Stimulated activated CD8-positive, alpha-beta memory T cell treated with anti-CD3 and anti-CD28 coated beads, Interleukin-12 subunit alpha, Interleukin-12 subunit beta, amount 100 ng/mL, for 1 hour (primary cell): ENCODE data around the gene BZW1.

ENCODE experiments used
- DNase-seq: peaks from one replicate; pipeline ENCODE4 v3.0.0-alpha.2; 2020; ENCODE audit warnings: low read depth

The BZW1 gene

GRCh38 chr2:200811333-200812121, at the start of gene BZW1:
BZW1 (plus strand) TSS chr2:200811910; CDS start chr2:200813218, 1,308 bp downstream.
- DNase-seq, result peak; percentile 95

GRCh38 chr2:200762127-200762526, 49.6 kb upstream of the BZW1 start:
- no peak for DNase-seq

- no peak for DNase-seq
These were observed 48.3 kb upstream of the BZW1 start for GRCh38 chr2:200763422-200763821.

- DNase-seq, result no peak
These were observed 46.4 kb upstream of the BZW1 start for GRCh38 chr2:200765139-200765951.

- DNase-seq, result no peak
These were observed 45.6 kb upstream of the BZW1 start for GRCh38 chr2:200765995-200766660.

GRCh38 chr2:200767111-200767885, 44.4 kb upstream of the BZW1 start:
- no peak for DNase-seq

GRCh38 chr2:200770847-200771246, 40.9 kb upstream of the BZW1 start:
- DNase-seq, result no peak

GRCh38 chr2:200772620-200773019, 39.1 kb upstream of the BZW1 start:
- DNase-seq, result no peak

GRCh38 chr2:200773083-200773482, 38.6 kb upstream of the BZW1 start:
- no peak for DNase-seq

- DNase-seq, result no peak
These were observed 36.8 kb upstream of the BZW1 start for GRCh38 chr2:200774920-200775319.

GRCh38 chr2:200777275-200777674, 34.4 kb upstream of the BZW1 start:
- no peak for DNase-seq

- DNase-seq, result no peak
These were observed 33.7 kb upstream of the BZW1 start for GRCh38 chr2:200778038-200778437.

GRCh38 chr2:200779214-200779613, 32.5 kb upstream of the BZW1 start:
- no peak for DNase-seq

GRCh38 chr2:200781616-200782015, 30.1 kb upstream of the BZW1 start:
- DNase-seq, result no peak

- DNase-seq, result no peak
These were observed 29.5 kb upstream of the BZW1 start for GRCh38 chr2:200782251-200782650.

- DNase-seq, result no peak
These were observed 27.5 kb upstream of the BZW1 start for GRCh38 chr2:200784215-200784614.

- no peak for DNase-seq
These were observed 25.3 kb upstream of the BZW1 start for GRCh38 chr2:200786423-200786822.

GRCh38 chr2:200786826-200787225, 24.9 kb upstream of the BZW1 start:
- no peak for DNase-seq

- no peak for DNase-seq
These were observed 24.2 kb upstream of the BZW1 start for GRCh38 chr2:200787351-200788120.

GRCh38 chr2:200788121-200788718, 23.5 kb upstream of the BZW1 start:
- DNase-seq, result no peak

- DNase-seq, result no peak
These were observed 21.5 kb upstream of the BZW1 start for GRCh38 chr2:200790185-200790584.
